Stimulated activated naive CD8-positive, alpha-beta T cell treated with anti-CD3 and anti-CD28 coated beads, Interleukin-15, Interleukin-2, amounts not matched to agents 100 ng/mL and 50 ng/mL, for 24 hours (primary cell): ENCODE results near the gene FAM184A.
A peak's percentile ranks its signal among the peaks of the same experiment; 100 is the strongest.

ENCODE experiments used
- H3K27ac Mint-ChIP-seq: one replicate; pipeline ENCODE4 v1.8.0; 2021; ENCODE audit warnings: mild to moderate bottlenecking, mixed read lengths
- H3K27me3 Mint-ChIP-seq: one replicate; pipeline ENCODE4 v1.8.0; 2021; ENCODE audit warnings: mixed read lengths
- H3K36me3 Mint-ChIP-seq: one replicate; pipeline ENCODE4 v1.8.0; 2021; ENCODE audit warnings: low read depth, mixed read lengths
- H3K4me1 Mint-ChIP-seq: one replicate; pipeline ENCODE4 v1.8.0; 2021; ENCODE audit warnings: low read depth, mixed read lengths
- H3K4me3 Mint-ChIP-seq: one replicate; pipeline ENCODE4 v1.8.0; 2021; ENCODE audit warnings: mild to moderate bottlenecking, mixed read lengths
- H3K9me3 Mint-ChIP-seq: one replicate; pipeline ENCODE4 v1.8.0; 2021; ENCODE audit warnings: mixed read lengths

The FAM184A gene

DNA sequence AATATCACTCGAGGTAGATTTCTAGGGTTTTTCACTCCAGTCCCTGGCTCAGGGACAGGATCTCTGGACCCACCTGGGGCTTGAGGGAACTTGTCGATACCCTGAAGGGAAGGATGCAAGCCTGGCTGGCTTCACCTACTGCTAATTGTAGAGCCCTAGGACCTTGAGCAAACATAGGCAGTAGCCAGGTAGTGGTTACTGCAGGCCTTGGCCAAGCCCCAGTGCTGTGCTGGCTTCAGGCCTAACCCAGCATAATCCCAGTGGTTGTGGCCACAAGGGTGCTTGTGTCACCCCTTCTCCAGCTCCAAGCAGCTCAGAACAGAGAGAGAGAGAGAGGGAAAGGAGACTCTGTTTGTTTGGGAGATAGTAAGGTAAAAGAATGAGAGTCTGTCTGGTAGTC lies 137.7 kb downstream of the FAM184A start:
- no peak overlapping the region for H3K4me3 Mint-ChIP-seq
- H3K36me3 Mint-ChIP-seq: peaks cover 45% of the 10 kb centered on the region
- no peak overlapping the region for H3K27ac Mint-ChIP-seq
- no peaks in the 10 kb centered on the region for H3K27me3 Mint-ChIP-seq
- H3K9me3 Mint-ChIP-seq: peaks cover 38% of the 10 kb centered on the region
- H3K4me1 Mint-ChIP-seq: peaks cover 2% of the 10 kb centered on the region

- no peaks in the 10 kb centered on the region for H3K27me3 Mint-ChIP-seq
- H3K9me3 Mint-ChIP-seq: peaks cover 28% of the 10 kb centered on the region
- peaks cover 9% of the 10 kb centered on the region for H3K4me1 Mint-ChIP-seq
- no peak overlapping the region for H3K4me3 Mint-ChIP-seq
- H3K36me3 Mint-ChIP-seq: peaks cover 45% of the 10 kb centered on the region
- no peak overlapping the region for H3K27ac Mint-ChIP-seq
Observed at GRCh38 chr6:118939683-118940082, 138.8 kb downstream of the FAM184A start.

DNA sequence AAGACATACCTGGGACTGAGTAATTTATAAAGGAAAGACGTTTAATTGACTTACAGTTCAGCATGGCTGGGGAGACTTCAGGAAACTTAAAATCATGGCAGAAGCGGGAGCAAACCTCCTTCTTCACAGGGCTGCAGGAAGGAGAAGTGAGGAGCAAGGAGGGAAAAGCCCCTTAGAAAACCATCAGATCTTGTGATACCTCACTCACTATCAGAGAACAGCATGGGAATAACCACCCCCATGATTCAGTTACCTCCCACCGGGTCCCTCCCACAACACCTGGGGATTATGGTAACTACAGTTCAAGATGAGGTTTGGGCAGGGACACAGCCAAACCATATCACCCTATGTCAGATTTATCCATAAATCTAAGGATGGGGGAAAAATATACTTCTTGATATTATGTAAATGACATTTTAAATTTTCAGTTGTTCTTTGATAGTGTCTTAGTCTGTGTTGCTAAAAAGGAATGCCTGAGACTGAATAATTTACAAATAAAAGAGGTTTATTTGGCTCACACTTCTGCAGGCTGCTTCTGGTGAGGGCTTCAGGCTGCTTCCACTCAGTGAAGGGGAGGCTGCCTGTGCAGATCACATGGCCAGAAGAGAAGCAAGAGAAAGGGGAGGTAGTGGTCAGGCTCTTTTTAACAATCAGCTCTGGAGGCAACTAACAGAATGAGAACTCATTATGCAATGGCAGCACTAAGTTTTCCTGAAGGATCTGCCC lies 142.3 kb downstream of the FAM184A start:
- Mint-ChIP-seq H3K36me3 (peaks cover 43% of the 10 kb centered on the region), H3K9me3 (peaks cover 7% of the 10 kb centered on the region), H3K4me1 (peaks cover 30% of the 10 kb centered on the region), H3K27ac (peak overlapping the region; percentile 71), H3K4me3 (peak overlapping the region; percentile 90), H3K27me3 (no peaks in the 10 kb centered on the region)

- Mint-ChIP-seq H3K9me3 (peaks cover 7% of the 10 kb centered on the region), H3K4me1 (peaks cover 30% of the 10 kb centered on the region), H3K27ac (peak overlapping the region; percentile 79), H3K4me3 (peak overlapping the region; percentile 90), H3K27me3 (no peaks in the 10 kb centered on the region), H3K36me3 (peaks cover 51% of the 10 kb centered on the region)
Observed at GRCh38 chr6:118935331-118935668, 143.2 kb downstream of the FAM184A start.

- Mint-ChIP-seq H3K36me3 (peaks cover 51% of the 10 kb centered on the region), H3K4me1 (peaks cover 30% of the 10 kb centered on the region), H3K27me3 (no peaks in the 10 kb centered on the region)
Observed at GRCh38 chr6:118934461-118935330, 143.8 kb downstream of the FAM184A start, which contains the start of gene MCM9. Gene MCM9, minus strand, starts transcription at chr6:118935159. Its CDS starts 3,436 bp downstream, at chr6:118931723.

GRCh38 chr6:118933855-118934460 lies 144.5 kb downstream of the FAM184A start:
- Mint-ChIP-seq H3K4me1 (peaks cover 30% of the 10 kb centered on the region), H3K27ac (peak overlapping the region; percentile 94), H3K36me3 (peaks cover 51% of the 10 kb centered on the region), H3K4me3 (peak overlapping the region; percentile 90), H3K9me3 (peaks cover 7% of the 10 kb centered on the region), H3K27me3 (no peaks in the 10 kb centered on the region)

More at GRCh38 chr6:118934461-118935330, 143.8 kb downstream of the FAM184A start, which contains the start of gene MCM9:
- Mint-ChIP-seq H3K27ac (peak within 1 kb of the TSS; percentile 94), H3K9me3 (peaks cover 7% of the 10 kb centered on the region), H3K4me3 (peak within 1 kb of the TSS; percentile 90)

- Mint-ChIP-seq H3K4me1 (peaks cover 30% of the 10 kb centered on the region), H3K27ac (no peak overlapping the region), H3K27me3 (no peaks in the 10 kb centered on the region), H3K9me3 (peaks cover 5% of the 10 kb centered on the region), H3K36me3 (peaks cover 42% of the 10 kb centered on the region), H3K4me3 (no peak overlapping the region)
Observed at GRCh38 chr6:118932421-118932820, 146.0 kb downstream of the FAM184A start.

DNA sequence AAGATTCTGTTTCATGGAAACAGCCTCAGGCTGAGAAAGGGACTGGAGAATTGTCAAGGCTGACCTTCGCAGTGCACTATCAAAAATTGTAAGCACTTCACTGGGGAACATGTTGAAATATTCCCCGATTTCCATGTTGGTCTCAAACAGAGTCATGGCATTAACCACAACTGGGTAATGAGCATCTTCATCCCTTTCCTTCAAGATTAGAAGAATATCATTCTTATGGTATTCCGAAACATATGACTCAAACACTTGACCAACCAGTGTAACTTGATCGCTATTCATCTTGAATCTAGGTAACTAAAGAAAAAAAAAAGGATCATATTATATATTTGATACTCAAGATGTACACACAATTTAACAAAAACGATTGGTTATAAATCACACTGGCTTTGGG lies 147.0 kb downstream of the FAM184A start:
- peaks cover 40% of the 10 kb centered on the region for H3K36me3 Mint-ChIP-seq
- peaks cover 30% of the 10 kb centered on the region for H3K4me1 Mint-ChIP-seq
- H3K27me3 Mint-ChIP-seq: no peaks in the 10 kb centered on the region
- no peak overlapping the region for H3K4me3 Mint-ChIP-seq
- no peak overlapping the region for H3K27ac Mint-ChIP-seq
- no peaks in the 10 kb centered on the region for H3K9me3 Mint-ChIP-seq

GRCh38 chr6:118930680-118931079 lies 147.8 kb downstream of the FAM184A start:
- no peaks in the 10 kb centered on the region for H3K9me3 Mint-ChIP-seq
- H3K4me1 Mint-ChIP-seq: peaks cover 27% of the 10 kb centered on the region
- H3K36me3 Mint-ChIP-seq: peaks cover 45% of the 10 kb centered on the region
- H3K4me3 Mint-ChIP-seq: no peak overlapping the region
- H3K27me3 Mint-ChIP-seq: no peaks in the 10 kb centered on the region
- H3K27ac Mint-ChIP-seq: no peak overlapping the region

DNA sequence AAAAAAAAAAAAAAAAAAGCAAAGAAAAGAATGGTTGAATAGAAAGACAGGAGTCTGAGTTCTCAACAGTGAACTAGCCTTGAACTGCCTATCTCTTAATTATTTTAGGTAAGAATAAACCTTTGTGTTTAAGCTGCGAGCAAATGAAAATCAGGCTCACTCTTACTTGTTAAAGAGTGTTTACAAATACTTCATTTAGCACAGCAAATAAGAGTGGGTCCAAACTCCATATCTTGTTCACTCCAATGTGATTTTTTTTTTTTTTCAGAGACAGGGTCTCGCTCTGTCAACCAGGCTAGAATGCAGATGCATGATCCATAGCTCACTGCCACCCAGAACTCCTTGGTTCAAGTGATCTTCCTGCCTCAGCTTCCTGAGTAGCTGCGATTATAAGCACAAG lies 155.4 kb downstream of the FAM184A start:
- Mint-ChIP-seq H3K4me1 (no peaks in the 10 kb centered on the region), H3K27ac (no peak overlapping the region), H3K36me3 (peaks cover 73% of the 10 kb centered on the region), H3K4me3 (no peak overlapping the region), H3K27me3 (no peaks in the 10 kb centered on the region), H3K9me3 (no peaks in the 10 kb centered on the region)

- H3K27me3 Mint-ChIP-seq: no peaks in the 10 kb centered on the region
- peaks cover 71% of the 10 kb centered on the region for H3K36me3 Mint-ChIP-seq
- no peak overlapping the region for H3K27ac Mint-ChIP-seq
- H3K4me1 Mint-ChIP-seq: no peaks in the 10 kb centered on the region
- H3K9me3 Mint-ChIP-seq: no peaks in the 10 kb centered on the region
- H3K4me3 Mint-ChIP-seq: no peak overlapping the region
Observed at GRCh38 chr6:118921084-118921483, 157.4 kb downstream of the FAM184A start.

DNA sequence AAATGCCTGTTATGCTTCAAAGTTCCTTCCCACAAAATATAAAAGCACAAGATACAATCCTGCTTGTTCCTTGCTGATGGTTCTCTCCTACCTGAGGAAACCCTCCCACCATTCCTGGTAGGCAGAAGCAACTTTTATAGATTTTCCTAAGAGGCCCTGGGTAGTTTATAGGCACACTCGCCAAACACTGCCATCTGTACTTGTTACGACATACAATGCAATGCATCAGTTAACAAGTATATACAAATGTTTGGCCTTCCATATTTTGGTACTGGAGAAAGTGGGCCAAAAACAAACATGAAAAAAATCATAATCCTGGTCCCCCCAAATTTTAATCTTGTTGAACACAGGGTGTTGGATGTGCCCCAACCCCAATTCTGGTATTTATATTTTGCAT lies 160.1 kb downstream of the FAM184A start:
- no peak overlapping the region for H3K4me3 Mint-ChIP-seq
- no peaks in the 10 kb centered on the region for H3K4me1 Mint-ChIP-seq
- peaks cover 74% of the 10 kb centered on the region for H3K36me3 Mint-ChIP-seq
- H3K9me3 Mint-ChIP-seq: no peaks in the 10 kb centered on the region
- no peak overlapping the region for H3K27ac Mint-ChIP-seq
- no peaks in the 10 kb centered on the region for H3K27me3 Mint-ChIP-seq

DNA sequence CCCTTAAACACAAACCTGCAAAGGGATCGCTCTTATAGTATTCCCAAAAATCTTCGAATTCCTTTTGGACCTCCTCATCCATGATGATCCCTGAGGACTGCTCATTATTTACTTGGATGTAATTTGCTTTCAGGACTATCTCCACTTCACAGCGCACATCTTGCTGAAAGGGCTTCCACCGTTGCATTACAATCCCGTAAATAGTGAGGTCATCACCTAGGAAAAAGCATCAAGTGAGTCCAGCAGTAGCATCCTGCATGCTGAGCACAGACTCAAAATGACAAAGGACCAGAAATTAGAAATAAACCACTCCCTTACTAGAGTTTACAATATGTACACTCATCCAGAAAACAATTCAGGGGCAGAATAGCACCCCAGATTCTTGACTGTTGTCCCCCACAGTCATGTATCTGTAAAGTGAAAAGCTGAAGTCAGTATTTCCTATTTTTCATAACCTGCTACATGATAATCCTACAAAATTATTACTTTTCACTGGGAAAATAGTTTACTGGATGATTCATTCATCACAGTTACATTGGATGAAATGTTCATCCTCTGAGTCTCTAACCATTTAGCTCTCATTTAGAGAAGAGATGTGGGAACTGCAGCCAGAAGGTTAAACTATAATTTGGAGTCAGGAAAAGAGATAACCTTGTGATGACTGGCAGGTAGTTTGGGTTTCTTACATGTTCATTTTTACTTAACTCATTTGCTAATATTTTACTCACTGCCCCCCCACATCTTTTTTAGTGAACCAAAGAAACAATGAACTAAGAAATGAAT lies 160.7 kb downstream of the FAM184A start:
- no peak overlapping the region for H3K4me3 Mint-ChIP-seq
- no peaks in the 10 kb centered on the region for H3K27me3 Mint-ChIP-seq
- peaks cover 77% of the 10 kb centered on the region for H3K36me3 Mint-ChIP-seq
- no peak overlapping the region for H3K27ac Mint-ChIP-seq
- H3K9me3 Mint-ChIP-seq: no peaks in the 10 kb centered on the region
- no peaks in the 10 kb centered on the region for H3K4me1 Mint-ChIP-seq

- no peak overlapping the region for H3K27ac Mint-ChIP-seq
- H3K4me1 Mint-ChIP-seq: no peaks in the 10 kb centered on the region
- H3K36me3 Mint-ChIP-seq: peaks cover 68% of the 10 kb centered on the region
- no peaks in the 10 kb centered on the region for H3K27me3 Mint-ChIP-seq
- H3K4me3 Mint-ChIP-seq: no peak overlapping the region
- no peaks in the 10 kb centered on the region for H3K9me3 Mint-ChIP-seq
Observed at GRCh38 chr6:118914598-118914997, 163.9 kb downstream of the FAM184A start.
